ENCODE measurements around the gene PRICKLE3.

- TF ChIP-seq POLR2AphosphoS5 (IDR thresholded peaks at IDR 0.05; ENCODE audit: low read depth, low read length): no peak
- no peak for TF ChIP-seq POLR2A (IDR thresholded peaks at IDR 0.05; ENCODE audit: low read depth, low read length)
- no peak for TF ChIP-seq TAF1 (IDR thresholded peaks at IDR 0.05; ENCODE audit: low read depth, low read length)
- TF ChIP-seq SPI1 (IDR thresholded peaks at IDR 0.05; ENCODE audit: low read depth, low read length): no peak
- TF ChIP-seq POU2F2 (IDR thresholded peaks at IDR 0.05; ENCODE audit: low read depth, low read length): no peak
Measured at GRCh38 chrX:49171752-49172279, 14.4 kb downstream of the PRICKLE3 start, which contains the start of gene PLP2.

All from GM12891 (cell line).